NCI-H1694 treated with DMSO at 0.1 percent for 48 hours (cell line): ENCODE results near the gene LRRC4.

Source experiments
- DNase-seq: peaks from one replicate; lab custom pipeline; 2025; lab: John Stamatoyannopoulos, UW

The LRRC4 gene

DNA sequence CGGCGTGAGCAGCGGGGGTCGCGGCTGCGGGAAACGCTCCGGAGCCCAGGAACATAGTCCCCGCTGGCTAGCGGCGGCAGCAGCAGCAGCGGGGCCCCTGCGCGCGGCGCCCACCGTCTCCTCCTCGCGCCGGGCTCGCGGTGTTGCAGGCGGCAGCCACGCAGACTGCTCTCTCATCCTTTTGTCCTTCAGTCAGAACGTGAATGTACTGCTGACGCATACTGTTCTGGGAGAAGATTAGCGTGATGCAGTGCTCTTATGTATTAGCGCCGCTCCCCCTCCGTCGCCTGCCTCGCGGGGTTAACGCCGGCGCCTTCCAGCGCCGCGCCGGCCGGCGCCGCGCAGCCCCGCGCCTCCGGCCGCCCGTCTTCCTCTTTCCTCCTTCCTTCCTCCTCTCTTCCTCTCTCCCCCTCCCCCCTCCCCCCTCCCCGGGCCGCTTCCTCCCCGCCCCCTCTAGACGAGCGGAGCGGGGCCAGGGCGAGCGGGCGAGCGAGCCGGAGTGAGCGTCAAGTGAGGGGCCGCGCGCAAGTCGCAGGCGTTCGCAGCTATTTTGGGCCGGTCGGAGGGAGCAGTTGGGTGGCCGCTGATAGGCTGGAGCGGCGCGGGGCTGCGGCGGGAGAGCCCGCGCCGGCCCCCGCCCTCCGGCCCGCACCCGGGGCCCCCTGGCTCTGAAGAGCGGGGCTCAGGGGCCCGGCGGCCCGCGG lies 816 bp upstream of the LRRC4 start:
- DNase-seq = peak; percentile 59

GRCh38 chr7:128030263-128030653 lies 979 bp downstream of the LRRC4 start:
- DNase-seq = no peak

- DNase-seq = no peak
Observed at GRCh38 chr7:128029405-128029995, 1.7 kb downstream of the LRRC4 start.

DNA sequence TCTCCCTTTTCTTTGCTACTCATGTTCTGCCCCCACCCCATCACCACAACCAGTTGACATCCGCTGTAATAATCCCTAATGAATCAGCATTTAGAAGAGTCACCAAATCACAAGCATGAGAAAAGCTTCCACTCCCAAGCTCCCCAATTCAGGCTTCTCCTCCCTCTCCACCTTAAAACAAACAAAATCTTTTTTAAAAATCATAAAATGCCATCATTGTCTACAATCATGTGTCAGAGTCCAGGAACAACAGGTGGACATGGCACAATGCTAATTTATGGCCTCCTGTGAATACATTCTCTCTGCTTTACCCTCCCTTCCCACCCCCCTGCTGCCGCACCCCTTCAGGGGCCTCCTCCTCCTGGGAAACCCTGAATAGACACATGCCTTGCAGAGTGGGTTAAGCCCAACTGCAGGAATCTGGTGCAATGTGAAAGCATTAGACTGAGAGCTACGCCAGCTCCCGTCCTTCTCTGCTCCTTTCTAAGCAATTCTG lies 3.7 kb downstream of the LRRC4 start:
- DNase-seq = no peak

GRCh38 chr7:128026551-128026950 lies 4.7 kb downstream of the LRRC4 start:
- no peak for DNase-seq

GRCh38 chr7:128025819-128026218 lies 5.4 kb downstream of the LRRC4 start:
- DNase-seq = no peak

DNA sequence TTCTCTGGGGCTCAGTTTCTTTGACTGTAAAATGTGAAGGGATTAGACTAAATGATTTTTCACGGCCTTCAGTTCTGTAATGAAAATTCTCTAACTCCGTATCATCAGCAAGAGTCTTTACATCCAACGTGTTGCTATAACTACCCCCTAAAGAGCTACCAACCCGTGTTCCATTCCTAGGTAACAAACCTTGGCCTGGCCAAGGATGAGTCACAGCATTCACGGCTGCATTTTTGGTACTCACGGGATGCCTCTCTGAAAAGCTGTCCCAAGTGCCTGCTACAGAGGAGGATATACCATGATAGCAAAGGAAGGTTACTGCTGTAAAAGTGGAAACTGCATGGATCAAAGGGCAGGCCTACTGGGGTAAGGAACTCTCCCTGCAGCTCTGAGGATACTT lies 5.9 kb downstream of the LRRC4 start:
- DNase-seq = no peak

DNA sequence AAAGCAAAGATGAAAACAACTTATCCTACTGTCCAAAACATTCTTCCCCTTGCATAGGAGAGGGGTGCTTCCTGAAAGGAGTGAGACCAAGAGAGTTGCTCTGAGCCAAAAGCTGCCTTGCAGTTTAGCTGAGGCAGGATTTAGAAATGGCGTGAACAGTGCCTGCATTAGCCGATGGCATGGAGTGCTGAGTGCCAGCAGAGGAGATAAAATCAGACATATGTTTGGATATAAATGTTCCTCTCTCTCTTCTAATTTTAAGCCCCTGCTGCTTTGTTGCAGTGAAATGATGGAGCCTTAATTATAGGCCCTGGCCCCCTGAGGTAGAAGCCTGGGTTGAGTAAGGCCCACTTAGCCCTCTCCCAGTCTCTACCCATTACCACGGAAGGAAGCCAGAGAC lies 7.1 kb downstream of the LRRC4 start:
- DNase-seq = no peak

DNA sequence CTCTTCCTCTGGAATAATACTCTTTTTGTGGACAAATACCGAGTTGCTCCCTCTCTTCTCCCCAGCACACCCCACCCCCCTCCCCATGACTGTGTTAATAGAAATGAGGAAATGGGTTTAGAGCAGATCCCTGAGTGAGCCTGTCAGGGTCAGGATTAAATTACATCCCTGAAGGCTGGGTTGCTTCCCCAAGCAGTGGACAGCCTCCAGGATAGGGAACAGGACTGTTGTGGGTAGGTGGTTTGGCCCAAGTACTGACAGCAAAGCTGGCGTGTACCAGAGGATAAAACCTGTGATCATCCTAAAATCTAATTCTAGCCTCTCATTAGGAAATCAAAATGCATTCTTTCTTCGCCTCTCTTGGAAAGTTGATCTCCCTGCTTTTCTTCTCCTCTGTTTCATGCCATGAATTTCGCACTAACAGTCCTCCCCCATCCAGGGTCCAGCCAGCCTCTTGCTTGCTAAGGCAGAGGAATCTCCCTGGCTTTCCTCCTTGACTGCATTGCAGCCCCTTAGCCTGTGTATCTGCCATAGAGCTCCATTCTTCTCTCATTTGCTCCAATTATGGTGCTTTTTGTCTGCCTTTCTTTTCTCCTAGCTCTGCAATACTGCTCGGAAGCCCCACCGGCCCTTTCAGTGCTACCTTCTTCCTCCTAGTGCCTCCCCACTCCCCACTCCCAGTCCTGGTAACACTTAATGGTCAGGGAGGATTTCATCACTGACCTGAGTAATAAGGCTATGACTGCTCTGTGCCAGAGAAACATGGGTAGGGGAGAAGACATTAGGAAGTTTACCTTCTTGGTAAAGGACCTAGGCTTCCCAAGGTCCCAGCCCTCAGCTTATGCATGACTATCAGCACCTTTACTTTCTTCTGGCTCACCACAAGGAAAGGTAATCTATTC lies 8.4 kb downstream of the LRRC4 start:
- no peak for DNase-seq

- DNase-seq = no peak
Observed at GRCh38 chr7:128021366-128021765, 9.9 kb downstream of the LRRC4 start.

- peak; percentile 27 for DNase-seq
Observed at GRCh38 chr7:128020159-128020558, 11.1 kb downstream of the LRRC4 start.

DNA sequence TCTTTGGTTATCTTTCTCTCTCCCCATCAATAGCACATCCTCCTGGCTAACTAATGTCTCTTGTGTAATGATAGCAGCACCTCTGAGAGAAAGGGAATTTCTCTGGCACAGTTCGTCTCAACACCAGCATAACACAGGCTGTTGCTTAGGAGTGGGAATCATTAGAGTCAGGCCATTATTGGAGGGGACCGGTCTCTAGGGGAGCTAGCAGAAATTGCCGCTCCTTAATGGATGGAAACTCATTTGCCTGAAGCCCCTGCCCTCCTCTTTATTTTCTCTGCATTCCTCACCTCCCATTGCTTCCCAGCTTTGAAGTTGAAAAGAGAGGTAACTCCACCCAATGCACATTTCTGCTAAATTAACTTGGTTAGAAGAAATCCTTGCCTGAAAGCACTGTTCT lies 11.9 kb downstream of the LRRC4 start:
- no peak for DNase-seq

DNA sequence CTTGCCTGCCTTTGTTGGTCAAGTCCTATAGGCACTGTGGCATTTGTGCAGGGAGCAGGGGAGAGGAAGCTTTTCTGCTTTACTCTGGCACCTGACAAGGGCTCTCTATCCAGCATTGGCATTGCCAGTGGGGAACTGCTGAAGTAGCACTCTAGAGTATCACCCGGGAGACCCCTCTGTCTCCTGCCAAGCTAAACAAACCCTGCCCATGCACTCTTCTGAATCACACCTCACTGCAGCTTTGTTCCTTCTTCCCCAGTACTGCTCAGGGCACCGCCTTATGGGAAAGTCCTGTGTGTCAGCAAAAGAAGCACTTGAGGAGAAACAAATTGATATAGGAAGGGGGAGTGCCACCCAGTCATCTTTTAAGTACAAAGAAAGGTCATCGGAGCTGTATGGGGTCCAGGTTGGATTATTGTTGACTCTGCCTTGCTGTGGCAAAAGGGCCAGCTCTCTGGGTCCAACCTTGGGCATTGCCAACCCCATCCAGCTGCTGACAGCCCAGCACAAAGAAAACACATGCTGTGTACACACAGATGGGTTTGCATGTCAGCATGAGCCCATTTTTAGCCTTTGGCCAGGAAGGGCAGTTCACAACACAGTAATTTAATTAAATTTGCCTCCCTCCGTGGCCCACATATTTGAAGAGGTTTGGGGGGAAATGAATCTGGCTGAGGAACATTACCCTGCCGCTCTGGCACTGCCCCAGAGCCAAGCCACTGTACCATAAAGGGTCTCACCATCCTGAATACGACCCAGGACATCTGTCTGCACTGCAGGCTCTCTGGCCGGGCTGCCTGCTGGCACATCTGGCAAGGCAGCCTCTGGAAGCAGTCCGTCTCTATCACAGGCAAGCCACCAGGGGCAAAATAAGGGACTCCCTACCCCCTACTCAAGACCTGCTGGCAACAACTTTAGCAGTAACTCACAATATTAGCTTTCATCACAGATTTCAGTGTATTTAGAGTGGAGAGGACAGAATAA lies 13.1 kb downstream of the LRRC4 start:
- peak; percentile 50 for DNase-seq

DNA sequence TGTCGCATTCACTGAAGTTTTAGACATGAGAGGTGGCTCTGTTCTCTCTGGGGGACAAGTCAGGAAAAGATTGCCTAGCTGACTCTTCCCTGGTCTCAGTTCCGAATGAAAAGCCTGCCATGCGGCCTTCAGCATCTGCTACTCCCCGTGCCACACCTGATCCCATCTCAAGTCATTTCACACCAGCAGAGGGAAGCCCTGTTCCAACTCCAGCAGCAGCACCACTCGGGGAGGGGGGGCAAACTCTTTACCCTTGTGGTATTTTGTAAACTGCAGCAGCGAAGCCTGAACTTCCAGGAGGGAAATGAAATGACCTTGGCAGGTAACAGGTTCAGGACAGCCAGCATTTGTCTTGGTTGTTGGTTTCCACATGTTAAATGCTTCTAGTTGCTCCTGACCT lies 13.8 kb downstream of the LRRC4 start:
- DNase-seq = no peak

DNA sequence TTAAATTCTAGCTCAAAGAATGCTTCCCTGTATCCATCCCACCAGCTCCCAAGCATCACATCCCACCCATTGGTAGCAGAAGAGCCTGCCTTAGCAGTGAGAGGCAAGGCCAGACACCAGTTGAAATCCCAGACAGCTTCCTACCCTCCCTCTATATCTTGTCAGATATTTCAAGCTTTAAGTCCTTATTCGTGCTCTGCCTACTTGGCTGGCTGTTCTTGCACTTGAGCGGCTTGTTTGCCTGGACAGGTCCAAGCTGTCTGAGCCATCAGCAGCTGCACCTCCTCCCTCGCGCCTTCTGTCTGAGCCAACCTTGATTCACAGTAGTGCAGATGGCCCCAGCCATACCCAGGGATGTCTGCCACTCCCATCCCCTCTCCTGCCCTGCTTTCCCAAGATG lies 16.4 kb downstream of the LRRC4 start:
- DNase-seq = peak; percentile 43

GRCh38 chr7:128011131-128011661 lies 20.0 kb downstream of the LRRC4 start:
- no peak for DNase-seq

DNA sequence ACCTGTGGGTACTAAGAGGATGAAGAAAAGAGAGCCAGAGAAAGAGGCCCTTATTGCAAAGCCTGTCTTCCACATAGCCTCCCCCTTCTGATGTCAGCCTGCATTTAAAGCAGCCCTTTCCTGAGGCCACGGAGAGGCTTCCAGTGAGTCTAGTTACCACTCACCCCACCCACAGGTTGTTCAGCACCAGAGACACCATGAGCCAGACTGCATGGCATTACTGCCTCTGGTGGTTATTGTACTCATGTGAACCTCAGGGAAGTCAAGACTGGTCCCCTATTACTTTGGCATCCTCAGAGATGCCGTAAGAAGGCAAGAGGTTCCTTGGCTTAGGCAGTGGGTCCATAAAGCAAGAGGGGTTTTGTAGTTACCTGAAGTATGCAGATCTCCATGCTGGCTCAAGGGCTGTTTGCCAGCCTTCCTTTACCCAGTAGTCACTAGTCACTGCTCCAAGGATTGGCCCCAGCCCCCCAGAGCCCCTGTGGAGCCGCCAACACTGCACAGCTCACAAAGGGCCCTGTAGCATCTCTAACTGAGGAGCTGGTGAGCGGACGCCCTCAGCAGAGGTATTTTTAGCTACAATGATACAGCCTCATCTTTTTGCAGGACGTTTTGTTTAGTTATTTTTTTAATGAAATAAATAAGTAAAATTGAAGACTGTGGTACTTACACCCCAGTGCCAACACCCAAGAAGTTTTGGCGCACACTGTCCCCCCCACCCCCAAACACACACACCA lies 20.7 kb downstream of the LRRC4 start:
- no peak for DNase-seq

DNA sequence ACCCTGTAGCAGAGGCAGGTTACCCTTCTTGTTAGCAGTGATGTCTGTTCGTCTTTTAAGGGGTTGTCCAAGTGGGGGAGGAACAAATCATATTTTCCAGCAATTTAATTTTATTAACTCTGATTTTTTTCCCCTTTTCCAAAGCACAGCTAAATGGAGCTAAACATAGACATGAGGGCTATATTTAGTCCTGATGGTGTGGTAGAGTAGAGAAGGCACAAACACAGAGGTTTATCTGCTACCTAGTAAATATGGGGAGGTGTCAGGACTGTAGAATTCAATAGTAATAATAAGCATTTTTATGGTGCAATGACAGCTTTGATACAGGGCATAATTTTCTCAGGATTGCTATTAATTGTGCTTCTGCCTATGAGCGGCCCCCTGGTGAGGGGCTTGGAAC lies 22.5 kb downstream of the LRRC4 start:
- DNase-seq = no peak

GRCh38 chr7:128008141-128008540 lies 23.1 kb downstream of the LRRC4 start:
- DNase-seq = no peak

GRCh38 chr7:128007303-128007680 lies 23.9 kb downstream of the LRRC4 start:
- DNase-seq = no peak
